AG09319 (cell line): ENCODE measurements around the gene POLE2.

Source experiments
- DNase-seq: peaks from one replicate; pipeline ENCODE4 v3.0.0-alpha.2; 2010; ENCODE audit warnings: low read depth; ENCODE audit errors: extremely low read depth
- TF ChIP-seq, protein P1 (sequence below): IDR thresholded peaks from 2 replicates; pipeline ENCODE4 v1.5.1; 2011; ENCODE audit warnings: low read depth, mild to moderate bottlenecking, inconsistent platforms, low read length, moderate library complexity

POLE2 gene

GRCh38 chr14:49612251-49612650, 75.8 kb downstream of the POLE2 start:
- TF ChIP-seq, protein P1, sequence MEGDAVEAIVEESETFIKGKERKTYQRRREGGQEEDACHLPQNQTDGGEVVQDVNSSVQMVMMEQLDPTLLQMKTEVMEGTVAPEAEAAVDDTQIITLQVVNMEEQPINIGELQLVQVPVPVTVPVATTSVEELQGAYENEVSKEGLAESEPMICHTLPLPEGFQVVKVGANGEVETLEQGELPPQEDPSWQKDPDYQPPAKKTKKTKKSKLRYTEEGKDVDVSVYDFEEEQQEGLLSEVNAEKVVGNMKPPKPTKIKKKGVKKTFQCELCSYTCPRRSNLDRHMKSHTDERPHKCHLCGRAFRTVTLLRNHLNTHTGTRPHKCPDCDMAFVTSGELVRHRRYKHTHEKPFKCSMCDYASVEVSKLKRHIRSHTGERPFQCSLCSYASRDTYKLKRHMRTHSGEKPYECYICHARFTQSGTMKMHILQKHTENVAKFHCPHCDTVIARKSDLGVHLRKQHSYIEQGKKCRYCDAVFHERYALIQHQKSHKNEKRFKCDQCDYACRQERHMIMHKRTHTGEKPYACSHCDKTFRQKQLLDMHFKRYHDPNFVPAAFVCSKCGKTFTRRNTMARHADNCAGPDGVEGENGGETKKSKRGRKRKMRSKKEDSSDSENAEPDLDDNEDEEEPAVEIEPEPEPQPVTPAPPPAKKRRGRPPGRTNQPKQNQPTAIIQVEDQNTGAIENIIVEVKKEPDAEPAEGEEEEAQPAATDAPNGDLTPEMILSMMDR = no peak
- DNase-seq = no peak

GRCh38 chr14:49607583-49607982, 80.4 kb downstream of the POLE2 start:
- TF ChIP-seq, protein P1 = no peak
- DNase-seq = no peak

GRCh38 chr14:49598485-49599300, 89.3 kb downstream of the POLE2 start, which contains the start of gene LRR1:
Gene LRR1 (plus strand): TSS chr14:49598940. CDS start chr14:49599021, 81 bp downstream.
- DNase-seq = no peak
- TF ChIP-seq, protein P1 = no peak

DNA sequence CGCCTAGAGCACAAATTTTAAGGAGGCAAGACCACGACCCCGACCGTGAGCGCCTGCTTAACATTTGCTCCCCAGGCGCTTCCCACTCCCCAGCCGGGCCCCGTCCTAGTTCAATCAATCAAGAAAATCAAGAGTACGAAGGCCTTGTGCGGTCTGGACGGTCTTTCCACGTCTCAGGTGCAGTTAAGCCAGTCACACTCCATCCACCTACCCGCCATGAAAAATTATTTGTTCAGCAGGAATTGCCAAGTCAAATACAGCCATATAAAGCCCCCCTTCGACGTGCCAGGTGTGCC, 89.9 kb downstream of the POLE2 start:
- no peak for DNase-seq
- TF ChIP-seq, protein P1 = no peak

DNA sequence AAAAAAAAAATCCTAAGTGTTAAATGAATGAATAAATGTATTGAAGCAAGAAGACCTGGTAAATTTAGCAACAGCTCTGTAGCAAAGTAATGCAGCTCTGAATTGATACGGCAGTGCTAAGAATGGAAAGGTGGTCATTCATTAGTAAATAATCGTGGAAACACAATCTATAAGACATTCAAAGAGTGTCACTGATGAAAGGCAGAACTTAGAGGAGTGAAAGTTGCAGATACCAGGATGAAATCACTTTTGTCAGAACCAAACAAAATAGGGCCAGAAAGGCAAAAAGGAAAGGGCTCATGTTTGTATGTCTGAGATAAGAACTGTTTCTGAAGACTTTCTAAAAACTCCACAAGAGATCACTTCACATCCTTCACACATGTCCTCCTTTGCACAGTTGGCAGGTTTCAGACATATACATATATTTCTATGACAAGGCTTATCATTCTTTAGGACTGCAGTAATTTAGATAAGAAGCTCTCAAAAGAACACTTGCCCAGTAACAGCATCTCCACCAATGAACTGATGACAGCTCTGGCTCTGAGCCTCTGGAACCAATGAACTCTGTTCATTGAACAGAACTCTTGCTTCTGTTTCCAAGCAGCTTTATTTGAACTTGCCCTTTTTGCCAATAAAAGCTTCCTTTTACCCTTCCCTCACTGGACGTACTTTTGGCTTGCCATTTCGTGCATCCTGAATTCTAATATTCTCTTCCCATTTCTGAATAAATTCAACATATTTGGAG, 93.5 kb downstream of the POLE2 start:
- TF ChIP-seq, protein P1 = no peak
- DNase-seq = no peak
